Measurements from ENCODE around the gene PBX2.
A peak's percentile ranks its signal among the peaks of the same experiment; 100 is the strongest.
"Not testable (repeated sequence)": the region's sequence is repeated elsewhere in the genome, so short reads cannot be mapped to it uniquely, and the experiment has no call there.

Gene PBX2

DNA sequence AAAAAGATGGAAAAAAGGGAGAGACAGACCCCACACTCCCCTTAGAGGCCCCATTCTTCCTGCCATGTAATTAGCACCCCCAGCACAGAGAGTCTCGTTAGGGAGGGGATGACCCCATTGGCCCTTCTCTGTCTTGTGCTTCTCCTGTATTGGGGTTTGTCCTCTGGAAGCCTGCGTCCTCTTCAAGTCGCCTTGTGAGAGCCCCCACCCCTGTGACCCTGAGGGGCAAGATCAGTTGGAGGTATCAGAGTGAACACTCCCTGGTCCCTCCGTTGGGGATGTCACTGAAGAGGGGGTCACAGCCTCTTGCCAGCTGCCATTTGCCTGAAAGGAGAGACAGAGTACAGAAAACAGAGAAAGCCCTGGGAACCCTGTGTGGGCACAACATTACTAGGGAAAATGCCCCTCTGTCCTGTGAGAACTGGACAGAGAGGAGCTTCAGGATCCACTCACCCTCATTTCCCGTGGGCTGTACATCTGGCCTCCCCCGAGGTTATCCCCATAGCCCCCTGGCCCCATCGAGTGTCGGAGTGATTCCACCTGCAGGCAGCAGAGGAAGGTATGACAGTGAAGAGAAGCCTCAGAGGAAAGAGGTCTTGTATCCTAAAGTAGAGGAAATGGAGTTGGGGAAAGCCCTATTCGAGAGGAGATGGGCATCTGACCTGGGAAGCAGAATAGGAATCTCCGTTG, 3.7 kb downstream of the PBX2 start:
- DNase-seq = not testable (repeated sequence)

DNA sequence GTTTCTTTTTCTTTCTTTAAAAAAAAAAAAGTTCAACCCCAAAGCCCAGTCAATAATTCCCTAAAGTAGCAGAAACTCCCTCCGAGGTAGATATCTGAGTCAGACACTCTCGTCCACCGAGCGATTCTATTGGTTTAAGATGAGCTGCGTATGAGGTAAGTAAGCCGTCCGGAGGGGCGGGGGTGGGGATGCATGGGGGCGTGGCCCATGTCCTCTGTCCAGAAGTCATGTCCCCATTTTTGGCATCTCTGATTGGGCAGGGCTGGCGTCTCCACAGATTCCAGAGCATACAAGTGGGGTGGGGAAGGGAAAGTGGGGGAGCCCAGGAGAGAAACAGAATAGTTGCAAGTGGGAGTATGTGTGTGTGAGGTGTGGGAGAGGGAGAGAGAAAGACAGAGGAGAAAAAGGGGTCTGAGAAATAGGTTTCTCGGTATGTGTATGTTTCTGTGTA, 4.3 kb downstream of the PBX2 start:
- DNase-seq = peak; percentile 84

DNA sequence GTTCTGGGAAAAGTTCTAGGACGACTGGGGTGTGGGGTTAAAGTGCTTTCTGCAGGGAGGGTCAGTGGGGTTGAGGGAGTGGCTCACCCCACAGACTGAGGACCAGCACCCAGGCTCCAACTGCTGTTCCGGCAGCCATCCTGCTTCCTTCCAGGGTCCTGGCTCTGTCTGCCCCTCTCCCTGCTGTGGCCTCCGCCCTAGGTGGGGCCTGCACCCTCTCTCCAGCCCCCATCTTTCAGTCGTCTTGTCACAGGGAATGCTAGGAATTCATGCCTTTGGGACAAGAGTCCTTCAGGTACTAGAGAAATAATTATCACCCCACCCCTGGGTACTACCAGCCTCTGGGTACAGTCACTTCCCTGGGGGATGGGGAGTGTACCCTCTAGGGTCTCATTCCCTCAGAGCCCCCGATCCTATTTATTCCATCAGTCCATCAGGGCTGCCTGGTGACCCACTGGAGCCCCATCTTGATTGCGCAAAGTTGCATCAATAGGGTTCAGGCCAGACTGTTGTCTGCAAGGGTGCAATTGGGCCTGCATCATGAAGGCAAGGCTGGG, 5.8 kb downstream of the PBX2 start, which contains the start of gene AGER:
Gene AGER, minus strand, starts transcription at position 170 of the 557 bp plus-strand sequence. Its CDS starts 31 bp downstream, at position 139.
- DNase-seq = no peak

DNA sequence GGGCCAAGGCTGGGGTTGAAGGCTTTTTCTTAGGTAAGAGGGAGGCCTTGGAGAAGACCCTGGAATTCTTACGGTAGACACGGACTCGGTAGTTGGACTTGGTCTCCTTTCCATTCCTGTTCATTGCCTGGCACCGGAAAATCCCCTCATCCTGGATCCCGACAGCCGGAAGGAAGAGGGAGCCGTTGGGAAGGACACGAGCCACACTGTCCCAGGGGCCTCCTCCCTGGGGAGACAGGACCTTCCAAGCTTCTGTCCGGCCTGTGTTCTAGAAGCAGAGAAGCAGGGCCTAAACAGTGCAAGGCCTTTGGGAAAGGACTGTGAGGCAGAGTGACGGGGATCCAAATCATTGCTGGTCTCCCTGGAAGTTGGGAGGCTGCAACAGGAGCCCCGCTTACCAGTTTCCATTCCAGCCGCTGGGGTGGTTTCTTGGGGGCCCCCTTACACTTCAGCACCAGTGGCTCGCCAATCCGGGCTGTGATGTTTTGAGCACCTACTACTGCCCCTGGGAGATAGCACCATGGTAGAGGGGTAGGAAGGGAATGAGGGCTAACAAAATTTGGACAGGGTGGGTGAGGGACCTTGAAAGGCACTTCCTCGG, 6.4 kb downstream of the PBX2 start:
- DNase-seq = no peak

DNA sequence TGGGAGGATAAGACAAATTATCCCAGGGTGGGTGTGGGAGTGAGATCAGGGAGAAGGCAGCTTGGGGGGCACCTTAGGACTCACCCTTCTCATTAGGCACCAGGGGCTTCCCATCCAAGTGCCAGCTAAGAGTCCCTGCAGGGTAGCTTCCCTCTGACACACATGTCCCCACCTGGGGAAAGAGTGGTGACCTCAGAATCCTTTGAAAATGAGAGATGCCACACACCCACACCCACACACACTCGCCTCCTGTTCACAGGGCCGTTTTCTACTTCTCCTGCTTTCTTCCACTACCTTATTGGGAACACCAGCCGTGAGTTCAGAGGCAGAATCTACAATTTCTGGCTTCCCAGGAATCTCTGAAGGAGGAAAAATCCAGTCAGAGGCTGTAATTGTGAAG, 7.0 kb downstream of the PBX2 start:
- no peak for DNase-seq

DNA sequence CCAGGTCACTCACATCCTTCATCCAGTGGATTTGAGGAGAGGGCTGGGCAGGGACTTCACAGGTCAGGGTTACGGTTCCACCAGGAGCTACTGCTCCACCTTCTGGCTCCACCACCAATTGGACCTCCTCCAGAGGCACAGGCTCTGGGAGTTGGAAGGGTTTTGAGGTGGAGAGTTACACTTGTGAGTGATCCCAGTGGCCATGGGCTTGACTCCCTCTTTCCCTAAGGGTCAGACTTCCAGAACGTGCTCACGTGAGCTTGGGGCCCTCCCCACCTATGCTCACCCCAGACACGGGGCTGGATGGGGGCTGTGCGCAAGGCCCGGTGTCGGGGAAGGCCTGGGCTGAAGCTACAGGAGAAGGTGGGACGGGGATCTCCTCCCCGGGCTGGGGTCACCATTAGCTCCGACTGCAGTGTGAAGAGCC, 7.4 kb downstream of the PBX2 start:
- no peak for DNase-seq

DNA sequence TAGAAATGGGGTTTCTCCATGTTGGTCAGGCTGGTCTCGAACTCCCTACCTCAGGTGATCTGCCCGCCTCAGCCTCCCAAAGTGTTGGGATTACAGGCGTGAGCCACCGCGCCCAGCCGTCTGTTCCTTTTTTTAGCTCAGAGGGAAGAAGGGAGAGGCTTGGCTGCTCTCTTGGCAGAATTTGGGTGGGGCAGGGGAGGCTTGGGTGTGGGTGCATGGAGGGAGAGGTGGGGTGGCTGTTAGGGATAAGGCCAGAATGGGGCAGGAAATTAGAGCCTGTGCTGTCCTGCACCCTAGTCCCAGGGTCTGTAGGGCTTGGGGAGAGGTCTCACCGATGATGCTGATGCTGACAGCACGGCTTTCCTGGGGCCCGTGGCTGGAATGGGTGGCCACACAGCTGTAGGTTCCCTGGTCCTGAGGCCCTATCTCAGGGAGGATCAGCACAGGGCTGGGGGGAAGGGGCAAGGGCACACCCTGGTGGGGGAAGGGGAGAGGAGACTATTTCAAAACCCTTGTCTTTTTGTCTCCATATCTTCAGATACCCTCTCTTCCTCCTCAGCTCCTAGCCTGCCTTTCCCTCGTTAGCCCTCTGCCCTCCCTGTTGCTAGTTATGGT, 8.0 kb downstream of the PBX2 start:
- peak; percentile 85 for DNase-seq

DNA sequence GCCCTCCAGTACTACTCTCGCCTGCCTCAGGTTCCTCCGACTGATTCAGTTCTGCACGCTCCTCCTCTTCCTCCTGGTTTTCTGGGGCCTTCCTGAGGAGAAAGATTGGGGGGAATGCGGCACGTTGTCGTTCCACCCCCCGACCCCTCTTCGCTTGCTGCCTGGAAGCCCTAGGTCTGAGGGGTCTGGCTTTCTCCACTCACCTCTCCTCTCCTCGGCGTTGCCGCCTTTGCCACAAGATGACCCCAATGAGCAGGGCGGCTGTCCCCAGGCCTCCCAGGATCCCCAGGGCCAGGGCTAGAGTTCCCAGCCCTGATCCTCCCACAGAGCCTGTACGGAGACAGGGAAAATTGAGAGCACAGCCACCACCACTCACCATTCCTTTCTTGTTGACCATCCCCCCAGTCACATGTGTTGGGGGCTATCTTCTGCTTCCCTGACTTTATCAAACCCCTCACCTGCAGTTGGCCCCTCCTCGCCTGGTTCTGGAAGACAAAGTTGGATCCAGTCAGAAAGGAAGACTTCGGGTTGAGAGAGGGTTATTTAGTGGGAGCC, 8.8 kb downstream of the PBX2 start:
- no peak for DNase-seq

DNA sequence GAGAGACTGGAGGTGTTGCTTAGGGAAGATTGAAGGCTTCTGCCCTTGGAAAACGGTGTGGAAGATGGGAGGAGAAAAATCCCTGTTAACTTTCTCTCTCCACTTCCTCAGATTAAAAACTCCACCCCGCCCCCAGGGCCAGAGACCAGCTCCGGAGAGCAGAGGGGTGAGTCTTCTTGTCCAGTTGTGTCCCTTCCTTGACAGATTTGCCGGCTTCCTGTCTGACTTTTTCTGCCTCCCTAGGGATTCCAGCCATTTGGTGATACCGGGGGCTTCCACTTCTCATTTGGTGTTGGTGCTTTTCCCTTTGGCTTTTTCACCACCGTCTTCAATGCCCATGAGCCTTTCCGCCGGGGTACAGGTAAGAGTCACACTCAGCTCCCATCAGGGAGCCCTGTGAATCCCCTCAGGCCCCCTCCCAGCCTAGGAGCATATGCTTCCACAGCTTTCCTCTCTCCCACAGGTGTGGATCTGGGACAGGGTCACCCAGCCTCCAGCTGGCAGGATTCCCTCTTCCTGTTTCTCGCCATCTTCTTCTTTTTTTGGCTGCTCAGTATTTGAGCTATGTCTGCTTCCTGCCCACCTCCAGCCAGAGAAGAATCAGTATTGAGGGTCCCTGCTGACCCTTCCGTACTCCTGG, 10.1 kb downstream of the PBX2 start:
- no peak for DNase-seq

DNA sequence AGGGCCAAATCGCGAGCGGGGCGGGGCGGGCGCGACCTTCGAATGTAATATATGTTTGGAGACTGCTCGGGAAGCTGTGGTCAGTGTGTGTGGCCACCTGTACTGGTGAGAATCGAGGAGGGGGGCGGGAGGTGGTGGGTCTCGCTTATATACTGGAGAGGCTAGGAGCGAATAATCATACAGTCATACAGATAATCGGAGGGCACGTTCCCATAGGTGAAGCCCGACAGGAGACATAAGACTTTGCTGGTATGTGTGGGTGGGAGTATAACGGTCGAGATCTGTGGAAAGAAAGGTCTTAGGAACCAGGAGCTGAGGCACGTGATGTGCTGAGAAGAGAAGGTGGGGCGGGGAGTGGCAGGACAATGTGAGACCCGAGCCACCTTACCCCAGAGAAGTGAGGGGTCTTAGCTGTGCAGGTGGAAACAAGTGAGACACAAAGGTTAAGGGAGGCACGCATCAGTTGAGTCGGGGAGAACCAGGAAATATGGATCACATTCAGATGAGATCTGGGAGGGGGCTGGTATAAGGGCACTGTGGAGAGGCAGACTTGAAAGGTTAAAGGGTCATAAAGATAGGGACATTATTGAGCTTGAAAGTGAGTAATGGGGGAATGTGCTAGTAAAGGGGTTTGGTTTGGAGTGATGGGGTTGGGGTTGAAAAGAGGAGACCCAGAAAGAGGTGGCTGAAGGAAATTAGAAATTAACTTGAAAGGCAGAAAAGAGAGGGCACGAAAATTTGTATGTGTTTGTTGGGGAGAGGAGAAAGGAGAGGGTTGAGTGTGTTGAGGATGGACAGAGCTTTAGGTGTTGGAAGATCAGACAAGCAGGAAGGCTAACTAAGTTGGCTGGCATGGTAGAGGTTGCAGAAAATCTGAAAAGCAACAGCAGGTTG, 11.2 kb downstream of the PBX2 start:
- peak; percentile 52 for DNase-seq

DNA sequence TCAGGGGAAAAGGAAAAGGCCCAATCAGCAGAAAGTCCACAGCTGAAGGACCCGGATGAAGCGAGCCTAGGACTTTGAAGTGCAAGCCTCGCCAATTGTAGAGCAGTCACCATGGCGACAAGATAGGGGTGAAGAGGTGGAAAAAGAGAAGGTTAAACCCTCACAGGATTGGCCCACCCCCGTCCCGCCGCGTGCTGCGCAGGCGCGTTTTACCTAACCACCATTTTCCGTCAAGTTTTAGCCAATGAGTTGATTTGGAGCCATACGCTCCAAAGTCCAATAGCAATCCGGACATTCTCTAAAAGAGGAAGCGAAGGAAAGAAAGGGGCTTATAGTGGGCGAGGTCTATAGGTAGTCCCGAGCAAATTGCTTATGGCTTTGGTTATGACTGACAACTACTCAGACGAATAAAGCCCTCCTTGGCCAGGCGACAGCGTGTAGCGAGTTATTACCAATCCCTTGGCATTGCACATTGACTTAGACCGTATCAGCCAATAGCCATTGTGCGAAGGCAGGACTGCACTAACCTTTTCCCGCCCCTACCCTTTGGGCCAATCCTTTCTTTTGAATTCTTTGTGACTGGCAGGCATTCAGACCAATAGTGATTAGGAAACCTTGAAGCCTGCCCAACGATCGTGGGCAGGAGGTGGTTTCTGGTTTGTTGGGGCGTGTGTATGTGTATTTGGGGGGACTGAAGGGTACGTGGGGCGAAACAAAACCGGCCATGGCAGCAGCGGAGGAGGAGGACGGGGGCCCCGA, 12.0 kb downstream of the PBX2 start, which contains the start of gene RNF5:
Gene RNF5, plus strand, starts transcription at position 618 of the 759 bp plus-strand sequence. Its CDS starts 107 bp downstream, at position 725.
- DNase-seq = peak; percentile 100

DNA sequence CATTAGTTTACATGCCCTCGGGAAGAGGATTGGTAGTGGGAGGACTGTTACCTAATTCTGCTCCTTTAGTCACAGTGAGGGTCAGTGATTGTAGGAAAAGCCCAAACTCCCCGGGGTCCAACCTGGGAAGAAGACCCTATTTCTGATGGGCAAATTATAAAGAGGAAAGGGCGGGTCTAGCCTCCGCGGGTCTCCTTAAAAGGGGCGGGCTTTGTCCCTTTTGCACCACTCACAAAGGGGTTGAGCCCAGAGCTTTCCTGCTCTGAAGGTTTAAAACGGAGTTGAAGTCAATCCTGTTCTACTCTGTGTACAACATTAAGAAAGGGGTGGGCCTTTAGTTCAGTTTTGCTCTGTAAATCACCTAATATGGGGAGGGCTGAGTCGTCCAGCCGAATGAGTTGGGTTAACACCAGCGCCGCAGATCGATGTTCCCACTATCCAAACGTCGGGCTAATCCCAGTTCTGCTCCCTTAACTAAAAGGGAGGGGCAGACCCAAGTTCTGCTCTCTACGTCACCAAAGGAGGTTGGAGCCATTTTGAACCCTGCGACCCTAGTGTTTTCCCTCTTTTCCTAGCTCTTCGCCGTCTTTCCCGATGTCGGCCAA, 12.7 kb downstream of the PBX2 start:
- DNase-seq = peak; percentile 83

DNA sequence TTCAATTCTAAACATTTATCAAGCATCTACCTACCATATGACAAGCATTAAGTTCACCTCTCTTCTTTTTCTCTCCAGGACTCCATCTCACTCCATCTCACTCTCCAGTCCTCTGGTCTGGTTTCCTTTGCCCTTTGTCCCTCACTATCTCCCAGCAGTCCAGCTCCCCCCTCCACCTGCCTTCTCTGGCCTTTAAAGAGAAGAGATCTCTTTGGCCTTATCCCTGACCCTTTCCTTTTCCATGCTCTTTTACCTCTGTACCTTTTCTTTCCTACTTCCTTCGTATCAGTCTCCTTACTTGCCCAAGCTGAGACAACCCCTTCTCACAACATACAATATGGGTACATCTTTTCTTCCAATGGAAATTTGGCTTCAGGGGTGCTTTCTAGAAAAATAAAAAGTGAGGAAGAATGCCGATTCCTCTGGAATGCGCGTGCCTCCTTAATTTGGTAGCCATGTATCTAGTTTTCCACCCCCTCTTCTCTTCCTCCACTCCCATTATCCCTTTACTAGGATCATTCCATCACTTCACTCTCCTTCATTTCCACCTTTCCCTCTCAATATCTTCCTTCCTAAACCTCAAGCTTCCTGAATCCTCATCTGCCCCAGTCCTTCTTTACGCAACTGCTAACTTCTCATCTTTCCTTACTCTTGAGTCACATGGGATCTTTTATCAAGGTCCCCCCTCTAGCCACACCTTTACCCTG, 13.4 kb downstream of the PBX2 start:
- DNase-seq = no peak

DNA sequence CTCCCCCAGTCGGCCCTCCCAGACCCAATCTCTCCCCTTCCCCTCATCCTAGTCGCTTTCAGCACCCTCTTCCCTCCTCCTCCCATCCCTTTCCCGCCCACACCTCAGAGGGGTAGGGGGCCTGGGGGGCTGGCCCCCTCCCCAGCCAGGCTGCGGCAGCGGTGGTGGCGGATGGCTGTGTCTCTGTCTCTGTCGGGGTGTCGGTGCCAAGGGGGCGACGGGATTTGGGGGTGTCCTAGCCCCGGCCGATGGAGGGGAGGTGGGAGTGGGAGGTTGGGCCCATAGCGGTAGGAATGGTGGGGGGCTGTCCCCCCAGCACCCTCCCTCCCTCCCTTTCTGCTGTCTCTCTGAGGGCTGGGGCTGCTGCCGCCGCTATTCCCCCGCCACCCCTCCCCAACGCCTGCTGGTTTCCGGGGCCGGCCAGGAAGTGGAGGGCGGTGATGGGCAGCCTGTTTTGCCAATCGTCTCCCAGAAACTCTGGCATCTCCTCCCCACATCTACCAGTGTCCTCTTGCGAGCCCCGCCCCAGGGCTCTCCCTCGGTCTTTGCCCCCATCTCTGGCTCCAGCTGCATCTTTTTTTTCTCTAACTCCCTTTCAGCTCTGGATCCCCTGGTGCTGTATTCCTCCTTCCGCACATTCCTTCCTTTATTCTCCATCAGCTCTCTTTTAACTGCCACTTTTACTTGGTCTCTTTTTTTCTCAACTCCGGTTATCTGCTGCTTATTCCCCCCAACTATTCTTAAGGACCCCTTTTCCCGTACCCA, 14.1 kb downstream of the PBX2 start, which contains the start of gene AGPAT1:
Gene AGPAT1, minus strand, starts transcription at position 374 of the 765 bp plus-strand sequence. CDS start 4,588 bp downstream, outside the sequence.
- DNase-seq = peak; percentile 98

DNA sequence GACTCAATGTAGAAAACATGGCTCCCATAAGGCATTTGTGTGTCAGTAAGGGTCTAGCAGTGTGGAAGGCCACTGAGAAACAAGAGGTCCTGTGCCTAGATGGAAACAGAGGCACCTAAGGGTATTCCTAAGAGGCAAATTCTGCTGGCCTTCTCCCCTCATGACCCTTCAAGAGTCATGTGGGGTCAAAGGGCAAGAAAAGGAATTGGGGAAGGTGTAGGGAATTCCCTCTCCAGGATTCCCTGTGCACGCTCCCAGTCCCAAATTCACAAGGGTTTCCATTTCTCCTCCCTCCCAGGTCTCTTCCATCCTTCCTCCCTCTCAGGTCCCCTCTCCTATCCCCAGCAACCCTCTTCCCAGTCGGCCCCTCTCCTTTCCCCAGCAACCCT, 14.7 kb downstream of the PBX2 start:
- no peak for DNase-seq

DNA sequence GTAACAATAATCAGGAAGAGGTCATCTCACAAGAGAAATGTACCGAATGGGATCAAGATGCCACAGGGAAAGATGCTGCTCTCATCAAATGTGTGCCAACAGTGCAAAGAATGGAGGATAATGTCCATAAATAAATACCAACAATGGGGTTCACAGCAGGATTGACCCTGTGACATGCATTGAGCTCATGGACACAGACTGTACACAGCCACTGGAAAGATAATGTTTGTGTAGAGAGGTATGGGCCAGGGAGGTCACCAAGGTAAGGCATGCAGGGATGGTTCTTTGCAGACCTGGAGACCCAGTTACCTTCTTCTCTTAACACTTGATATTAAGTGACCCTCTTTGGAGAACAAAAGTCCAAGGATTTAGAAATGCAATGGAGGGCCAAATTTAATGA, 15.6 kb downstream of the PBX2 start:
- no peak for DNase-seq

DNA sequence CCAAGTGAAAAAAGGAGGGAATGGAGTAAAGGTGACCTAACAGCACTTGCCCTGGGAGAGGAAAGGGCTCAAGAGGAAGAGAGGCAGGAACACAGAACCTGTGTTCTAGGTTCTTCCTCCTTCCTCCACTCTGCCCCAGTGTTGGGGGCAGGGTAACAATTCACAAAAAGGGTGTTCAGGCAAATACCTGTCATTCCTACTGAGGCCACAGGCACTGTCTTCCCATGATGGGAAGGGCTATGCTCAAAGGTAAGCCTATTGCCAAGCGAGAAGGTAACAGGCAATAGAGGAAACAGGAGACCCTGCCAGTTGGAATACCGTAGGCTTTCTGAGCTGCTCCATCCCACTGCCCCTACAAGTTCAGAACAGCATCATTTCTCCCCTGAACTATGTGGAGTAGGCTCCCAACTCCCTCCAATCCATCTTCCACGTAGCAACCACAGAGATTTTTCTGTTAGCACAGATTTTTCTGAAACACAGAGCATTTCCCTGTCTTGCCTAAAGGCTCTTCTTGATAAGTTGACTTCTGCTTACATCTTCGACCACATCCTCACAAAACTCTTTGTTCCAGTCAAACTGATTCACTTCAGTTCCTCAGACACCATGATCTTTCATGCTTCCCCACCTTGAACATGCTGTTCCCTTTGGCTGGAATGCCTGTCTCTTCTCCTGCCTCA, 16.8 kb downstream of the PBX2 start:
- DNase-seq = peak; percentile 14

DNA sequence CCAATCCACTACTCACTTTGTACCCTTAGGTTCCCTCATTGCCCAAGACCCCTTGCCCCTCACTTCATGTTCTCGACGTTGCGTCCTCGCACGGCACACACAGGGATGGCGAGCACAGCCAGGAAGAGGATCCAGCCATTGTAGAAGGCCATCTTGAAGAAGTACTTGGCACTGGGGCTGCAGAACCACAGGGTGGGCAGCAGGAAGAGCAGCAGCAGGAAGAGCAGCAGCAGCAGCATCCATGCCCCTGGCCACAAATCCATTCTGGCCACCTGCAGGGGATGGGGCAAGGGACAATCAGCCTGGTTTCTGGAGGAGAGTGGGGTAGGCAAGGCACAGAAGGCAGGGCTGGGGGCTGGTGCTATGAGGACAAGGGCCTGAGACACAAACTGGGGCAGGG, 18.8 kb downstream of the PBX2 start:
- no peak for DNase-seq
